Limb (tissue), 2 donors: ENCODE data around the gene IQGAP1.
A peak's percentile ranks its signal among the peaks of the same experiment; 100 is the strongest.
"Not testable (repeated sequence)": the region's sequence is repeated elsewhere in the genome, so short reads cannot be mapped to it uniquely, and the experiment has no call there.

ENCODE experiments used
- DNase-seq, 2 donors: peaks; one replicate each; pipeline ENCODE4 v3.0.0-alpha.2; 2016; ENCODE audit errors: extremely low spot score in 2 of 2

The IQGAP1 gene

GRCh38 chr15:90479656-90480055 is 91.6 kb downstream of the IQGAP1 start:
- DNase-seq = no peak

- DNase-seq = no peak
Measured at GRCh38 chr15:90481023-90481422, 93.0 kb downstream of the IQGAP1 start.

- peak; percentile 67 to 79 for DNase-seq
Measured at GRCh38 chr15:90482124-90483011, 94.3 kb downstream of the IQGAP1 start.

- DNase-seq = no peak
Measured at GRCh38 chr15:90483012-90483307, 94.9 kb downstream of the IQGAP1 start.

GRCh38 chr15:90483637-90484036 is 95.6 kb downstream of the IQGAP1 start:
- no peak for DNase-seq

GRCh38 chr15:90487186-90487585 is 99.1 kb downstream of the IQGAP1 start:
- no peak for DNase-seq

GRCh38 chr15:90489514-90489913 is 101.5 kb downstream of the IQGAP1 start:
- DNase-seq = no peak

- no peak for DNase-seq
Measured at GRCh38 chr15:90489944-90490343, 101.9 kb downstream of the IQGAP1 start.

- no peak for DNase-seq
Measured at GRCh38 chr15:90493647-90494046, 105.6 kb downstream of the IQGAP1 start.

GRCh38 chr15:90495067-90495466 is 107.0 kb downstream of the IQGAP1 start:
- DNase-seq = no peak

- no peak for DNase-seq
Measured at GRCh38 chr15:90496791-90497190, 108.7 kb downstream of the IQGAP1 start.

GRCh38 chr15:90497376-90497775 is 109.3 kb downstream of the IQGAP1 start:
- DNase-seq = no peak

GRCh38 chr15:90497912-90498311 is 109.9 kb downstream of the IQGAP1 start:
- no peak for DNase-seq

- no peak for DNase-seq
Measured at GRCh38 chr15:90500171-90500570, 112.1 kb downstream of the IQGAP1 start.

GRCh38 chr15:90501898-90502297 is 113.9 kb downstream of the IQGAP1 start:
- DNase-seq = no peak

GRCh38 chr15:90510781-90511180 is 122.7 kb downstream of the IQGAP1 start:
- DNase-seq = not testable (repeated sequence)

GRCh38 chr15:90511211-90511618 is 123.2 kb downstream of the IQGAP1 start:
- DNase-seq = not testable (repeated sequence)

- no peak for DNase-seq
Measured at GRCh38 chr15:90512276-90512675, 124.2 kb downstream of the IQGAP1 start.

GRCh38 chr15:90512981-90513380 is 124.9 kb downstream of the IQGAP1 start:
- DNase-seq = no peak

GRCh38 chr15:90513448-90513847 is 125.4 kb downstream of the IQGAP1 start:
- DNase-seq = no peak

- DNase-seq = not testable (repeated sequence)
Measured at GRCh38 chr15:90513893-90514292, 125.9 kb downstream of the IQGAP1 start.

- no peak for DNase-seq
Measured at GRCh38 chr15:90519688-90520087, 131.6 kb downstream of the IQGAP1 start.

- no peak for DNase-seq
Measured at GRCh38 chr15:90520365-90520764, 132.3 kb downstream of the IQGAP1 start.
